ENCODE results near the gene SRMS. TPM values are rescaled to one million over a fixed set of nuclear protein-coding genes. Genes with fewer than 3 reads are reported as not detected.

Gene SRMS
- total and polyA plus RNA-seq, 2 of the 13 experiments (the other 11 are each of a cell fraction or from before 2014, with no cell fraction given), result not detected

DNA sequence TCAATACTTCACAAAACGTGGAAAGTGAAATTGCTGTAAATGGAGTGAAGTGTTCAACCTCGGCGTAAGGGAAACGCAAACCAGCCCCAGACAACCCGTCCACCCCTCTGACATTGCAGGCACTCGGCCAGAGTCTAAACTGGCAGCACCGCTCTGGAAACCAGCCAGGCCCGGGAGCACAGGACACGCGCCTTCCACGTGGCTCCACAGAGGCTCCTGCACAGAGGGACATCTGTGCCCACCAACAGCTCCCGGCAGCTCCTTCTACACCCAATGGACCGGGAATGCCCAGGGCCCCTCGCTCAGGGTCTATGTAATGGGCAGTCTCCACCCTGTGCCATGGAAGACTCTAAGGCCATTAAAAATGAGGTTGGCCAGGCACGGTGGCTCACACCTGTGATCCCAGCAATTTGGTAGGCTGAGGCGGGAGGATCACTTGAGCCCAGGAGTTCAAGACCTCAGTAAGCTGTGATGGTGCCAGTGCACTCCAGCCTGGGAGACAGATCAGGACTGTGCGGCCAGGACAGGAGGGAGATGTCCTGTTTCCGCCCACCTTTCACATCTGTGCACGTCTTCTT lies 29.9 kb upstream of the SRMS start (continued):
- TF ChIP-seq SNRNP70 (IDR thresholded peaks at IDR 0.05; ENCODE audit: low read depth, low read length) (no peak), RARA (CRISPR knock-in tag; IDR thresholded peaks at IDR 0.05) (peak; percentile 58), NFATC3 (CRISPR knock-in tag; IDR thresholded peaks at IDR 0.05) (no peak), FOXA3 (CRISPR knock-in tag; IDR thresholded peaks at IDR 0.05) (peak; percentile 29; the same call in 1 of the 2 replicates), HDAC1 (CRISPR knock-in tag; IDR thresholded peaks at IDR 0.05) (peak; percentile 53; the same call in 1 of the 2 replicates), TBP (CRISPR knock-in tag; IDR thresholded peaks at IDR 0.05) (no peak), ZBTB26 (CRISPR knock-in tag; IDR thresholded peaks at IDR 0.05; ENCODE audit: borderline replicate concordance) (peak; percentile 43; the same call in 1 of the 2 replicates), MLX (CRISPR knock-in tag; IDR thresholded peaks at IDR 0.05) (peak; percentile 99), CREB3 (CRISPR knock-in tag; IDR thresholded peaks at IDR 0.05) (0 out of 2 replicates have a peak, but pooled peaks have one; percentile 41), ZNF160 (CRISPR knock-in tag; IDR thresholded peaks at IDR 0.05) (peak; percentile 56; the same call in 1 of the 2 replicates), CBFB (CRISPR knock-in tag; IDR thresholded peaks at IDR 0.05) (0 out of 2 replicates have a peak, but pooled peaks have one; percentile 35), KMT2B (CRISPR knock-in tag; IDR thresholded peaks at IDR 0.05) (peak; percentile 42; the same call in 1 of the 2 replicates), NFYC (CRISPR knock-in tag; IDR thresholded peaks at IDR 0.05) (no peak), POGK (CRISPR knock-in tag; conservative IDR thresholded peaks at IDR 0.05) (no peak), RBFOX2 (IDR thresholded peaks at IDR 0.05; ENCODE audit: low read depth, low read length) (no peak), KLF16 (CRISPR knock-in tag; IDR thresholded peaks at IDR 0.05) (peak in 1 of 2 experiments; percentile 88; a peak in 2 of 4 replicates), CBX1 (IDR thresholded peaks at IDR 0.05; ENCODE audit: low read depth) (no peak), YEATS4 (CRISPR knock-in tag; IDR thresholded peaks at IDR 0.05; ENCODE audit: borderline replicate concordance) (peak; percentile 58; the same call in 1 of the 2 replicates)
- TF ChIP-seq, protein P1, sequence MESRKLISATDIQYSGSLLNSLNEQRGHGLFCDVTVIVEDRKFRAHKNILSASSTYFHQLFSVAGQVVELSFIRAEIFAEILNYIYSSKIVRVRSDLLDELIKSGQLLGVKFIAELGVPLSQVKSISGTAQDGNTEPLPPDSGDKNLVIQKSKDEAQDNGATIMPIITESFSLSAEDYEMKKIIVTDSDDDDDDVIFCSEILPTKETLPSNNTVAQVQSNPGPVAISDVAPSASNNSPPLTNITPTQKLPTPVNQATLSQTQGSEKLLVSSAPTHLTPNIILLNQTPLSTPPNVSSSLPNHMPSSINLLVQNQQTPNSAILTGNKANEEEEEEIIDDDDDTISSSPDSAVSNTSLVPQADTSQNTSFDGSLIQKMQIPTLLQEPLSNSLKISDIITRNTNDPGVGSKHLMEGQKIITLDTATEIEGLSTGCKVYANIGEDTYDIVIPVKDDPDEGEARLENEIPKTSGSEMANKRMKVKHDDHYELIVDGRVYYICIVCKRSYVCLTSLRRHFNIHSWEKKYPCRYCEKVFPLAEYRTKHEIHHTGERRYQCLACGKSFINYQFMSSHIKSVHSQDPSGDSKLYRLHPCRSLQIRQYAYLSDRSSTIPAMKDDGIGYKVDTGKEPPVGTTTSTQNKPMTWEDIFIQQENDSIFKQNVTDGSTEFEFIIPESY (CRISPR knock-in tag; IDR thresholded peaks at IDR 0.05), result peak; percentile 57; the same call in 1 of the 2 replicates
- TF ChIP-seq, protein P2, sequence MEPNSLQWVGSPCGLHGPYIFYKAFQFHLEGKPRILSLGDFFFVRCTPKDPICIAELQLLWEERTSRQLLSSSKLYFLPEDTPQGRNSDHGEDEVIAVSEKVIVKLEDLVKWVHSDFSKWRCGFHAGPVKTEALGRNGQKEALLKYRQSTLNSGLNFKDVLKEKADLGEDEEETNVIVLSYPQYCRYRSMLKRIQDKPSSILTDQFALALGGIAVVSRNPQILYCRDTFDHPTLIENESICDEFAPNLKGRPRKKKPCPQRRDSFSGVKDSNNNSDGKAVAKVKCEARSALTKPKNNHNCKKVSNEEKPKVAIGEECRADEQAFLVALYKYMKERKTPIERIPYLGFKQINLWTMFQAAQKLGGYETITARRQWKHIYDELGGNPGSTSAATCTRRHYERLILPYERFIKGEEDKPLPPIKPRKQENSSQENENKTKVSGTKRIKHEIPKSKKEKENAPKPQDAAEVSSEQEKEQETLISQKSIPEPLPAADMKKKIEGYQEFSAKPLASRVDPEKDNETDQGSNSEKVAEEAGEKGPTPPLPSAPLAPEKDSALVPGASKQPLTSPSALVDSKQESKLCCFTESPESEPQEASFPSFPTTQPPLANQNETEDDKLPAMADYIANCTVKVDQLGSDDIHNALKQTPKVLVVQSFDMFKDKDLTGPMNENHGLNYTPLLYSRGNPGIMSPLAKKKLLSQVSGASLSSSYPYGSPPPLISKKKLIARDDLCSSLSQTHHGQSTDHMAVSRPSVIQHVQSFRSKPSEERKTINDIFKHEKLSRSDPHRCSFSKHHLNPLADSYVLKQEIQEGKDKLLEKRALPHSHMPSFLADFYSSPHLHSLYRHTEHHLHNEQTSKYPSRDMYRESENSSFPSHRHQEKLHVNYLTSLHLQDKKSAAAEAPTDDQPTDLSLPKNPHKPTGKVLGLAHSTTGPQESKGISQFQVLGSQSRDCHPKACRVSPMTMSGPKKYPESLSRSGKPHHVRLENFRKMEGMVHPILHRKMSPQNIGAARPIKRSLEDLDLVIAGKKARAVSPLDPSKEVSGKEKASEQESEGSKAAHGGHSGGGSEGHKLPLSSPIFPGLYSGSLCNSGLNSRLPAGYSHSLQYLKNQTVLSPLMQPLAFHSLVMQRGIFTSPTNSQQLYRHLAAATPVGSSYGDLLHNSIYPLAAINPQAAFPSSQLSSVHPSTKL (CRISPR knock-in tag; IDR thresholded peaks at IDR 0.05), result peak; percentile 67
